H9 (cell line): ENCODE measurements around the gene RBM19. TPM values are rescaled to one million over a fixed set of nuclear protein-coding genes. Genes with fewer than 3 reads are reported as not detected.

Source experiments
- DNase-seq: peaks from one replicate; pipeline ENCODE4 v3.0.0-alpha.2; 2017
- H2AFZ ChIP-seq: one replicate; pipeline ENCODE4 v1.6.1; 2013; ENCODE audit warnings: mild to moderate bottlenecking, low read length, control low read depth, moderate library complexity
- H2AK5ac ChIP-seq: 2 replicates; pipeline ENCODE4 v1.6.1; 2013; ENCODE audit warnings: low read length, control low read depth, mixed read lengths; ENCODE audit not compliant: insufficient read length
- H2BK120ac ChIP-seq: one replicate; pipeline ENCODE4 v1.6.1; 2013; ENCODE audit warnings: low read depth, mild to moderate bottlenecking, low read length, control low read depth, inconsistent platforms; ENCODE audit not compliant: poor library complexity, severe bottlenecking
- H2BK12ac ChIP-seq: 2 replicates; pipeline ENCODE4 v1.6.1; 2013; ENCODE audit warnings: low read length, control low read depth, mixed read lengths, low read depth; ENCODE audit not compliant: insufficient read length
- H2BK15ac ChIP-seq: 2 replicates; pipeline ENCODE4 v1.6.1; 2013; ENCODE audit warnings: low read depth, low read length, control low read depth
- H2BK20ac ChIP-seq: one replicate; pipeline ENCODE4 v1.6.1; 2013; ENCODE audit warnings: low read depth, mild to moderate bottlenecking, low read length, control low read depth, inconsistent platforms; ENCODE audit not compliant: poor library complexity, severe bottlenecking
- H2BK5ac ChIP-seq: 2 replicates; pipeline ENCODE4 v1.6.1; 2013; ENCODE audit warnings: low read length, control low read depth, mixed read lengths; ENCODE audit not compliant: insufficient read length
- H3K14ac ChIP-seq: 2 replicates; pipeline ENCODE4 v1.6.1; 2013; ENCODE audit warnings: low read length, control low read depth; ENCODE audit not compliant: insufficient read depth
- H3K18ac ChIP-seq: 2 replicates; pipeline ENCODE4 v1.6.1; 2013; ENCODE audit warnings: low read depth, mild to moderate bottlenecking, mixed read lengths, low read length, control low read depth; ENCODE audit not compliant: insufficient read length
- H3K23ac ChIP-seq: 2 replicates; pipeline ENCODE4 v1.6.1; 2013; ENCODE audit warnings: low read length, control low read depth, mixed read lengths, low read depth; ENCODE audit not compliant: insufficient read length
- H3K23me2 ChIP-seq: 2 replicates; pipeline ENCODE4 v1.6.1; 2013; ENCODE audit warnings: low read depth, mild to moderate bottlenecking, mixed read lengths, low read length, control low read depth; ENCODE audit not compliant: insufficient read length, poor library complexity, severe bottlenecking
- H3K27ac ChIP-seq: 2 replicates; pipeline ENCODE4 v1.5.1; 2013; ENCODE audit warnings: low read length, control low read depth, mixed read lengths, low read depth; ENCODE audit not compliant: insufficient read length
- H3K27me3 ChIP-seq: 2 replicates; pipeline ENCODE4 v1.6.1; 2013; ENCODE audit warnings: low read length, control low read depth, inconsistent platforms; ENCODE audit not compliant: insufficient read depth
- H3K4ac ChIP-seq: 2 replicates; pipeline ENCODE4 v1.6.1; 2013; ENCODE audit warnings: low read depth, mild to moderate bottlenecking, control low read depth, inconsistent platforms, low read length, moderate library complexity
- H3K4me1 ChIP-seq: 2 replicates; pipeline ENCODE4 v1.6.1; 2013; ENCODE audit warnings: low read length, control low read depth, inconsistent platforms; ENCODE audit not compliant: insufficient read depth
- H3K4me2 ChIP-seq: 2 replicates; pipeline ENCODE4 v1.6.1; 2013; ENCODE audit warnings: low read length, control low read depth, mixed read lengths; ENCODE audit not compliant: insufficient read length, insufficient read depth
- H3K56ac ChIP-seq: 2 replicates; pipeline ENCODE4 v1.6.1; 2013; ENCODE audit warnings: low read depth, mild to moderate bottlenecking, mixed read lengths, low read length, control low read depth; ENCODE audit not compliant: insufficient read length
- H3K79me1 ChIP-seq: 2 replicates; pipeline ENCODE4 v1.6.1; 2013; ENCODE audit warnings: low read depth, mild to moderate bottlenecking, moderate library complexity, low read length, control low read depth, inconsistent platforms; ENCODE audit not compliant: insufficient read depth, poor library complexity, severe bottlenecking
- H3K79me2 ChIP-seq: 2 replicates; pipeline ENCODE4 v1.6.1; 2013; ENCODE audit warnings: low read length, control low read depth, inconsistent platforms; ENCODE audit not compliant: insufficient read depth
- H3K9ac ChIP-seq: 2 replicates; pipeline ENCODE4 v1.6.1; 2013; ENCODE audit warnings: low read length, control low read depth, mixed read lengths; ENCODE audit not compliant: insufficient read length; ENCODE audit errors: extremely low read depth
- H3K9me3 ChIP-seq: one replicate; pipeline ENCODE4 v1.6.1; 2013; ENCODE audit warnings: low read depth, low read length, inconsistent platforms; ENCODE audit not compliant: control insufficient read depth
- H3T11ph ChIP-seq: one replicate; pipeline ENCODE4 v1.6.1; 2013; ENCODE audit warnings: mild to moderate bottlenecking, low read length, control low read depth, inconsistent platforms
- H4K20me1 ChIP-seq: one replicate; pipeline ENCODE4 v1.6.1; 2013; ENCODE audit not compliant: control insufficient read depth, insufficient read length, insufficient read depth
- H4K5ac ChIP-seq: 2 replicates; pipeline ENCODE4 v1.6.1; 2013; ENCODE audit warnings: low read depth, mild to moderate bottlenecking, mixed read lengths, low read length, control low read depth; ENCODE audit not compliant: insufficient read length
- H4K8ac ChIP-seq: replicated peaks from 2 replicates; pipeline ENCODE4 v1.6.1; 2013; ENCODE audit warnings: low read length, control low read depth, mixed read lengths, low read depth; ENCODE audit not compliant: insufficient read length
- H4K91ac ChIP-seq: 2 replicates; pipeline ENCODE4 v1.6.1; 2013; ENCODE audit warnings: low read depth, mild to moderate bottlenecking, moderate library complexity, mixed read lengths, low read length, control low read depth; ENCODE audit not compliant: insufficient read length
- H3K27ac Mint-ChIP-seq, 3 experiments: 2 replicates in 2 of 3; 3 replicates in 1 of 3; pipeline ENCODE4 v1.8.0; 2020 to 2021; ENCODE audit warnings: mixed read lengths in 3 of 3, mild to moderate bottlenecking in 1 of 3, moderate library complexity in 1 of 3
- H3K27me3 Mint-ChIP-seq: 2 replicates; pipeline ENCODE4 v1.8.0; 2021; ENCODE audit warnings: low read depth, mild to moderate bottlenecking, moderate library complexity, mixed read lengths
- H3K36me3 Mint-ChIP-seq, 3 experiments: 2 replicates in 2 of 3; 3 replicates in 1 of 3; pipeline ENCODE4 v1.8.0; 2020 to 2021; ENCODE audit warnings: low read depth in 3 of 3, mixed read lengths in 3 of 3; ENCODE audit not compliant: insufficient read depth in 1 of 3
- H3K4me1 Mint-ChIP-seq, 2 experiments: 2 replicates each; pipeline ENCODE4 v1.8.0; 2020; ENCODE audit warnings: mixed read lengths in 2 of 2
- H3K4me3 Mint-ChIP-seq, 2 experiments: 2 replicates in 1 of 2; 3 replicates in 1 of 2; pipeline ENCODE4 v1.8.0; 2020 to 2021; ENCODE audit warnings: mild to moderate bottlenecking in 2 of 2, mixed read lengths in 2 of 2, moderate library complexity in 1 of 2
- H3K9me3 Mint-ChIP-seq, 2 experiments: 2 replicates in 1 of 2; 3 replicates in 1 of 2; pipeline ENCODE4 v1.8.0; 2020; ENCODE audit warnings: mild to moderate bottlenecking in 2 of 2, mixed read lengths in 2 of 2, moderate library complexity in 1 of 2
- CTCF ChIP-seq: fragments of 200-600 bp; sonication (generic); conservative IDR thresholded peaks from 3 replicates; pipeline ENCODE4 v1.8.0; 2021; ENCODE audit warnings: antibody characterized with exemption, mild to moderate bottlenecking
- WGBS: extraction: QIAGEN DNeasy Blood & Tissue Kit; methylation state at CpG from one replicate; pipeline ENCODE4 v1.1.7; 2013; ENCODE audit warnings: missing lambda C conversion rate, low lambda C conversion rate, mixed read lengths; ENCODE audit not compliant: insufficient read length; ENCODE audit errors: extremely low coverage; 5-methylcytosine and 5-hydroxymethylcytosine counted together
- total RNA-seq: library from RNA; stranded (reverse); gene quantifications from 2 replicates; pipeline ENCODE4 v1.2.1, GENCODE V29; 2021

The RBM19 gene
- total RNA-seq, 1 experiment from 2014 or later: 32.2 TPM

- no peak overlapping the region for H2AFZ ChIP-seq
These were observed 84.8 kb downstream of the RBM19 start for GRCh38 chr12:113880988-113881962.

More at GRCh38 chr12:113880988-113881962, 84.8 kb downstream of the RBM19 start:
- Histone ChIP-seq H2BK5ac (no peak overlapping the region), H4K8ac (no peak overlapping the region), H3K23me2 (no peaks in the 10 kb centered on the region), H3K79me2 (no peaks in the 10 kb centered on the region), H2BK12ac (no peak overlapping the region), H3K14ac (no peak overlapping the region), H3K4me2 (no peak overlapping the region), H3K27ac (no peak overlapping the region), H3K56ac (no peak overlapping the region), H3K27me3 (no peaks in the 10 kb centered on the region), H2AK5ac (no peak overlapping the region), H3K9ac (no peak overlapping the region), H3K9me3 (no peaks in the 10 kb centered on the region), H2BK120ac (no peak overlapping the region), H3T11ph (no peak overlapping the region), H3K18ac (no peak overlapping the region), H3K4me1 (no peaks in the 10 kb centered on the region), H4K20me1 (no peaks in the 10 kb centered on the region), H2BK20ac (no peak overlapping the region), H3K79me1 (no peaks in the 10 kb centered on the region), H3K23ac (no peak overlapping the region), H3K4ac (no peak overlapping the region), H2BK15ac (no peak overlapping the region), H4K91ac (no peak overlapping the region), H4K5ac (no peak overlapping the region)
- H3K4me3 Mint-ChIP-seq: no peak overlapping the region
- no peak for DNase-seq
- no peak for TF ChIP-seq CTCF
- H3K4me1 Mint-ChIP-seq: peaks cover 0 to 10% of the 10 kb centered on the region in 2 experiments; a peak in 1 of 4 replicates
- no CpG with 5 or more reads among the region's 23 CpGs for WGBS
- H3K9me3 Mint-ChIP-seq: peaks cover 7 to 14% of the 10 kb centered on the region in 2 experiments; a peak in 4 of 5 replicates
- no peaks in the 10 kb centered on the region for H3K27me3 Mint-ChIP-seq
- peak overlapping the region; percentile 10 to 89 (median 79); a peak in 4 of 7 replicates for H3K27ac Mint-ChIP-seq
- H3K36me3 Mint-ChIP-seq: peaks cover 13 to 20% (median 18%) of the 10 kb centered on the region in 3 experiments; a peak in 6 of 7 replicates
